ENCODE results near the gene DNER.

DNER gene

GRCh38 chr2:229715895-229716507 lies 1.6 kb upstream of the DNER start:
- DNase-seq (ENCODE audit: low spot score) = no peak
- TF ChIP-seq CTCF (IDR thresholded peaks at IDR 0.05; ENCODE audit: extremely low read depth, insufficient read depth, missing control alignments) = peak; percentile 35
- in situ Hi-C loops (cut with MboI; ENCODE audit: low pct_unique_long_range_greater_than_20kb, low sequenced_read_pairs, unreplicated experiment) = no loop called here

- peak; percentile 69 for DNase-seq (ENCODE audit: low spot score)
- in situ Hi-C loops (cut with MboI; ENCODE audit: low pct_unique_long_range_greater_than_20kb, low sequenced_read_pairs, unreplicated experiment) = no loop called here
- TF ChIP-seq CTCF (IDR thresholded peaks at IDR 0.05; ENCODE audit: extremely low read depth, insufficient read depth, missing control alignments) = no peak
These were observed 584 bp upstream of the DNER start for GRCh38 chr2:229714736-229715541.

GRCh38 chr2:229713371-229714079 lies 830 bp downstream of the DNER start:
- no peak for TF ChIP-seq CTCF (IDR thresholded peaks at IDR 0.05; ENCODE audit: extremely low read depth, insufficient read depth, missing control alignments)
- peak; percentile 26 for DNase-seq (ENCODE audit: low spot score)
- in situ Hi-C loops (cut with MboI; ENCODE audit: low pct_unique_long_range_greater_than_20kb, low sequenced_read_pairs, unreplicated experiment) = no loop called here

- peak; percentile 39 for DNase-seq (ENCODE audit: low spot score)
- peak; percentile 14 for TF ChIP-seq CTCF (IDR thresholded peaks at IDR 0.05; ENCODE audit: extremely low read depth, insufficient read depth, missing control alignments)
- in situ Hi-C loops (cut with MboI; ENCODE audit: low pct_unique_long_range_greater_than_20kb, low sequenced_read_pairs, unreplicated experiment) = no loop called here
These were observed 2.2 kb downstream of the DNER start for GRCh38 chr2:229712136-229712535.

- in situ Hi-C loops (cut with MboI; ENCODE audit: low pct_unique_long_range_greater_than_20kb, low sequenced_read_pairs, unreplicated experiment) = no loop called here
- DNase-seq (ENCODE audit: low spot score) = no peak
- TF ChIP-seq CTCF (IDR thresholded peaks at IDR 0.05; ENCODE audit: extremely low read depth, insufficient read depth, missing control alignments) = no peak
These were observed 6.0 kb downstream of the DNER start for GRCh38 chr2:229708335-229708734.

GRCh38 chr2:229703909-229704630 lies 10.3 kb downstream of the DNER start:
- TF ChIP-seq CTCF (IDR thresholded peaks at IDR 0.05; ENCODE audit: extremely low read depth, insufficient read depth, missing control alignments) = no peak
- no peak for DNase-seq (ENCODE audit: low spot score)
- in situ Hi-C loops (cut with MboI; ENCODE audit: low pct_unique_long_range_greater_than_20kb, low sequenced_read_pairs, unreplicated experiment) = no loop called here

Data from GM13977 (cell line).